LHCN-M2 (cell line): ENCODE data around the gene NEDD4L. TPM values are rescaled to one million over a fixed set of nuclear protein-coding genes. Genes with fewer than 3 reads are reported as not detected.

Experiments used
- DNase-seq: peaks from one replicate; pipeline ENCODE4 v3.0.0-alpha.2; 2012; ENCODE audit warnings: low read depth
- total RNA-seq: library from RNA; depleted of rRNA; stranded (reverse); fragments of >200 nt; gene quantifications from 2 replicates; pipeline ENCODE4 v1.2.3, GENCODE V29; 2014

NEDD4L gene
- total RNA-seq, 1 experiment from 2014 or later, result 19.1 TPM

GRCh38 chr18:58180172-58180571 is 136.1 kb downstream of the NEDD4L start:
- DNase-seq, result no peak

- peak; percentile 43 for DNase-seq
These were observed 136.8 kb downstream of the NEDD4L start for GRCh38 chr18:58180738-58181353.

GRCh38 chr18:58181988-58182387 is 138.0 kb downstream of the NEDD4L start:
- DNase-seq, result no peak

- DNase-seq, result no peak
These were observed 139.2 kb downstream of the NEDD4L start for GRCh38 chr18:58183226-58183625.

- DNase-seq, result peak; percentile 73
These were observed 142.4 kb downstream of the NEDD4L start for GRCh38 chr18:58186258-58186948.

GRCh38 chr18:58187674-58188073 is 143.6 kb downstream of the NEDD4L start:
- DNase-seq, result no peak

GRCh38 chr18:58188996-58189395 is 145.0 kb downstream of the NEDD4L start:
- no peak for DNase-seq

GRCh38 chr18:58190842-58191530 is 147.0 kb downstream of the NEDD4L start:
- DNase-seq, result no peak

- DNase-seq, result no peak
These were observed 147.6 kb downstream of the NEDD4L start for GRCh38 chr18:58191626-58192025.

GRCh38 chr18:58192519-58192918 is 148.5 kb downstream of the NEDD4L start:
- no peak for DNase-seq

GRCh38 chr18:58194028-58194427 is 150.0 kb downstream of the NEDD4L start:
- DNase-seq, result peak; percentile 23

- DNase-seq, result no peak
These were observed 151.3 kb downstream of the NEDD4L start for GRCh38 chr18:58195278-58195765.

GRCh38 chr18:58196164-58196563 is 152.1 kb downstream of the NEDD4L start:
- DNase-seq, result no peak

- no peak for DNase-seq
These were observed 153.2 kb downstream of the NEDD4L start for GRCh38 chr18:58196881-58197872.

GRCh38 chr18:58201268-58201667 is 157.2 kb downstream of the NEDD4L start:
- no peak for DNase-seq

- DNase-seq, result no peak
These were observed 158.0 kb downstream of the NEDD4L start for GRCh38 chr18:58201733-58202730.

- no peak for DNase-seq
These were observed 160.9 kb downstream of the NEDD4L start for GRCh38 chr18:58204776-58205442.

GRCh38 chr18:58205443-58206160 is 161.6 kb downstream of the NEDD4L start:
- peak; percentile 89 for DNase-seq
